SK-N-SH treated with all-trans-retinoic acid at 6 μM for 48 hours (cell line): ENCODE data around the gene KAT6B.

ENCODE experiments used
- CSRNP3 ChIP-seq: fragments of 250-450 bp; sonication (Bioruptor Pico); IDR thresholded peaks from 2 replicates; pipeline ENCODE4 v1.5.1; 2021; ENCODE audit warnings: mild to moderate bottlenecking, moderate library complexity
- ISL1 ChIP-seq: fragments of 250-450 bp; sonication (Bioruptor Pico); IDR thresholded peaks from 2 replicates; pipeline ENCODE4 v2.1.2; 2022; ENCODE audit warnings: mild to moderate bottlenecking, moderate library complexity
- RARB ChIP-seq: fragments of 250-450 bp; sonication (Bioruptor Pico); IDR thresholded peaks from 2 replicates; pipeline ENCODE4 v1.8.0; 2021; ENCODE audit warnings: mild to moderate bottlenecking, moderate library complexity
- ZFP30 ChIP-seq: fragments of 450-650 bp; formaldehyde crosslinking; IDR thresholded peaks from 2 replicates; pipeline ENCODE4 v1.5.0; 2022; ENCODE audit warnings: mild to moderate bottlenecking, moderate library complexity
- ZNF70 ChIP-seq: fragments of 450-650 bp; formaldehyde crosslinking; IDR thresholded peaks from 2 replicates; pipeline ENCODE4 v1.5.0; 2020; ENCODE audit warnings: mild to moderate bottlenecking, moderate library complexity
- TF ChIP-seq, protein P1 (sequence below): fragments of 250-450 bp; sonication (Bioruptor Pico); IDR thresholded peaks from 2 replicates; pipeline ENCODE4 v1.8.0; 2020; ENCODE audit warnings: mild to moderate bottlenecking, moderate library complexity, borderline replicate concordance

DNA sequence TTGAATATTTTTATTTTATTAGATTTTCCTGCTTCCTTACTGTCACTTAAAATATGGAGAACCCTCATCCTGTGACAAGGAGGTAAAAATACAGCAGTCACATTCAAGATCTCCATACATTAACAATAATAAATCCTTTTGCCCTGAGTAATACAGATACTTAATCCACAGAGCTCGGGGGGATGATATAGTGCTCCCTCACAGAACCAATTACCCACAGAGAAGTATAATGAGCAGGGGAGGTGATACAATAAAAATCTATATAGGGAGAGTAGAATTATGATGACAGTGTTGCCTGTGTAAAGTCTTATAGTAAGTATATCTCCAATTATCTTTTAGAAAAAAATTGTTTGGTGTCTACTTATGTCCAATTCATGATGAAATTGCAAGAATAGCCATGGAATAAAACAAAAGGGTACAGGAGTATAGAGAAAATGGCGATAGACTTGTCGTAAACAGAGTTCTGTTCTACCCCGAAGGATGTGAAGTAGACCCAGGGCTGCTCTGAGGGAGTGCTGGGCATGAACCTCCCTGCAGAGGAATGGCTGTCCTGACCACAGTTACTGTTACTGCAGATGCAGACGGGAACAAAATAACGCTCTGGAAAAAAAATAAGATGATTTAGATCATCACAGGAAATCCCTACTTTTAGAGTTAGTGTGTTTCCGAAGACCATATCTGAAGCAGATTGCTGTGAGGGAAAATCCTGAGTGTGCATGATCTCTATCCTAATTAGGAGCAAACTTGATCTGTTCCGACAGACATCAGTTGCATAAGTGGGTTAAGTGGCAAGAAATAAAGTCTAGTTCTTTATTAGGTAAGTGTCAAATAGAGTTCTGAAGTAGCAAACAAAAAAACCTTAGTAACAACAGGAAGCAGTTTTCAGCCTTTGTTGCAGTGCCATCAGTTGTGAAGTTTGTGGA is 123.7 kb downstream of the KAT6B start:
- TF ChIP-seq, protein P1, sequence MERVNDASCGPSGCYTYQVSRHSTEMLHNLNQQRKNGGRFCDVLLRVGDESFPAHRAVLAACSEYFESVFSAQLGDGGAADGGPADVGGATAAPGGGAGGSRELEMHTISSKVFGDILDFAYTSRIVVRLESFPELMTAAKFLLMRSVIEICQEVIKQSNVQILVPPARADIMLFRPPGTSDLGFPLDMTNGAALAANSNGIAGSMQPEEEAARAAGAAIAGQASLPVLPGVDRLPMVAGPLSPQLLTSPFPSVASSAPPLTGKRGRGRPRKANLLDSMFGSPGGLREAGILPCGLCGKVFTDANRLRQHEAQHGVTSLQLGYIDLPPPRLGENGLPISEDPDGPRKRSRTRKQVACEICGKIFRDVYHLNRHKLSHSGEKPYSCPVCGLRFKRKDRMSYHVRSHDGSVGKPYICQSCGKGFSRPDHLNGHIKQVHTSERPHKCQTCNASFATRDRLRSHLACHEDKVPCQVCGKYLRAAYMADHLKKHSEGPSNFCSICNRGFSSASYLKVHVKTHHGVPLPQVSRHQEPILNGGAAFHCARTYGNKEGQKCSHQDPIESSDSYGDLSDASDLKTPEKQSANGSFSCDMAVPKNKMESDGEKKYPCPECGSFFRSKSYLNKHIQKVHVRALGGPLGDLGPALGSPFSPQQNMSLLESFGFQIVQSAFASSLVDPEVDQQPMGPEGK (CRISPR knock-in tag): no peak
- no peak for TF ChIP-seq RARB (CRISPR knock-in tag)
- no peak for TF ChIP-seq ZFP30
- TF ChIP-seq ISL1: no peak
- no peak for TF ChIP-seq CSRNP3 (CRISPR knock-in tag)
- TF ChIP-seq ZNF70 (CRISPR knock-in tag): no peak
